Measurements from ENCODE around the gene UBE2S. TPM values are rescaled to one million over a fixed set of nuclear protein-coding genes. Genes with fewer than 3 reads are reported as not detected.

The UBE2S gene
- total and polyA plus RNA-seq, 8 donors: 26.5 to 71.2 (median 35.7) TPM

DNA sequence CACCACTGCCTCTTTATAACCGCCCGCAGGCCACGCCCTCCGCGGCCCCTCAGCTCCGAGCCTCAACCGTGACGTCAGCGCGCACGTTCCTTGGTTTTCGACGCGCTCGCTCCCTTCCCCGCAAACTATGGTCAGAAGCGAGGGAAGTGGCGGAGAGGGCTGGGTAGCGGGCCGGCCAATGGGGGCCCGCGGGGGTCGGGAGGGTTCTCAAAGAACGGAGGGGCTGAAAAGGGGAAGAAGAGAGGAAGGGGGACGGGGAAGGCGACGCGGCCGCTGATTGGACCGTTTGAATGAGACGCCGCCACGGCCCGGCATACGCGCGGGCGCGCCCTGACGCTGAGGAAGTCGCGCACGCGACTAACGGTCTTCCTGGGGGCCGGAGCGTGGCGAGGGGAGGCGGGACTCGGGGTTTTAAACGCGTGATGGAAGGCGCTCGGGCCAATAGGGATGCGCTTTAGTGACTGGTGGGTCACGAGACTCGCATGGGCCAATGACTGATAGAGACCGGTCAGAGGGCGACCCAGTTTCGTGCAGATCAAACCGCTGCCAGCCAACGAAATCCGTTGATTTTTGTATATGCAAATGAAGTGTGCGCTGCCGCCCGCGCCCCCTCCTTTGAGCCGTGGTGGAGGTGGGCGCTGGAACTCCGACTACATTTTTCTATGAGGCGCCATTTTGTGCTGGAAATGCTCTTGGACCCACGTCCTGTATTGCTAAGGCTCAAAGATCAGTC lies 378 bp upstream of the UBE2S start:
- Histone ChIP-seq H3K27me3 (no peaks in the 10 kb centered on the region), H3K4me1 (peaks cover 8 to 24% of the 10 kb centered on the region in 2 donors), H3K4me3 (peak overlapping the region; percentile 84 to 97), H3K27ac (peak overlapping the region; percentile 95 to 100), H3K36me3 (peaks cover 0 to 29% of the 10 kb centered on the region in 2 donors), H3K9me3 (no peaks in the 10 kb centered on the region)
- intact Hi-C loops (cut with DNase I): no loop called here
- peak; percentile 97 to 100 (median 98) for DNase-seq
- TF ChIP-seq, protein P1, sequence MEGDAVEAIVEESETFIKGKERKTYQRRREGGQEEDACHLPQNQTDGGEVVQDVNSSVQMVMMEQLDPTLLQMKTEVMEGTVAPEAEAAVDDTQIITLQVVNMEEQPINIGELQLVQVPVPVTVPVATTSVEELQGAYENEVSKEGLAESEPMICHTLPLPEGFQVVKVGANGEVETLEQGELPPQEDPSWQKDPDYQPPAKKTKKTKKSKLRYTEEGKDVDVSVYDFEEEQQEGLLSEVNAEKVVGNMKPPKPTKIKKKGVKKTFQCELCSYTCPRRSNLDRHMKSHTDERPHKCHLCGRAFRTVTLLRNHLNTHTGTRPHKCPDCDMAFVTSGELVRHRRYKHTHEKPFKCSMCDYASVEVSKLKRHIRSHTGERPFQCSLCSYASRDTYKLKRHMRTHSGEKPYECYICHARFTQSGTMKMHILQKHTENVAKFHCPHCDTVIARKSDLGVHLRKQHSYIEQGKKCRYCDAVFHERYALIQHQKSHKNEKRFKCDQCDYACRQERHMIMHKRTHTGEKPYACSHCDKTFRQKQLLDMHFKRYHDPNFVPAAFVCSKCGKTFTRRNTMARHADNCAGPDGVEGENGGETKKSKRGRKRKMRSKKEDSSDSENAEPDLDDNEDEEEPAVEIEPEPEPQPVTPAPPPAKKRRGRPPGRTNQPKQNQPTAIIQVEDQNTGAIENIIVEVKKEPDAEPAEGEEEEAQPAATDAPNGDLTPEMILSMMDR (IDR thresholded peaks at IDR 0.05): no peak
- peak; percentile 98 for ATAC-seq

DNA sequence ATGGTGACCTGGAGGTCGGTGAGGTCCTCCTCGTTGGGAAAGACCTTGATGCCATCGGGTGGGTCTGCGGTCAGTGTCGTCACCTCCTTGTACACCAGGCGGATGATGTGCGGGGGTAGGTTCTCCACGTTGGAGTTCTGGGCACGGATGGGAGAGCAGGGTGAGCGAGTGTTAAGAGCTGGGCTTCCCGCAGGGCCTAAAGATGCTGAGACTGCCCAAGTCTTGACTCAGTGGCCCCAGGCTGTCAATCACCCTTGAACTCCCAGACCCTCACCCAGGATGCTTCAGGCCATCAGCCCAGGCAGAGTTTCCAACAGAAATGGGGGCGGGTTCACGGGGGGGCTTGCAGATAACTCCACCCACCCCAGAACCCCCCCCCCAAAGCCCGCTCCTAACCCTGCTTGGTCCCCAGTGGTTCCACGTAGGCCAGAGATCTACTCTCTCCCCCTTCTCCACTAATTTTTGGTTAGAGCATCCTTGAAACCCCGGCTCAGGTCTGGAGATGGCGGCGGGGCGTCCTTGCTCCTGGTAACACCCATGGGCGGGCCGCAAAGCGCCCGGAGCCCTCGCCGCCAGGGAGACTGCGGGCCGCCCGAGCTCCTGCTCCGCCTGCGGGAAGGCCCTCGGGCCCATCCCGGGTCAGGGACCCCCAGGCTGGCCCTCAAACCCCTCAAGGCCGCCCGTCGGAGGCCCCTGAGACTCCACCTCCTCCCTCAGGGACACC lies 600 bp downstream of the UBE2S start:
- ATAC-seq (peak; percentile 5), DNase-seq (peak in 2 of 4 donors; percentile 47 to 88)
- Histone ChIP-seq H3K27me3 (no peaks in the 10 kb centered on the region), H3K4me3 (peak overlapping the region; percentile 84 to 97), H3K36me3 (peaks cover 0 to 39% of the 10 kb centered on the region in 2 donors), H3K9me3 (no peaks in the 10 kb centered on the region), H3K27ac (peak overlapping the region; percentile 95 to 100), H3K4me1 (peaks cover 8 to 24% of the 10 kb centered on the region in 2 donors)
- intact Hi-C loops (cut with DNase I): no loop called here
- TF ChIP-seq, protein P1 (IDR thresholded peaks at IDR 0.05): no peak

DNA sequence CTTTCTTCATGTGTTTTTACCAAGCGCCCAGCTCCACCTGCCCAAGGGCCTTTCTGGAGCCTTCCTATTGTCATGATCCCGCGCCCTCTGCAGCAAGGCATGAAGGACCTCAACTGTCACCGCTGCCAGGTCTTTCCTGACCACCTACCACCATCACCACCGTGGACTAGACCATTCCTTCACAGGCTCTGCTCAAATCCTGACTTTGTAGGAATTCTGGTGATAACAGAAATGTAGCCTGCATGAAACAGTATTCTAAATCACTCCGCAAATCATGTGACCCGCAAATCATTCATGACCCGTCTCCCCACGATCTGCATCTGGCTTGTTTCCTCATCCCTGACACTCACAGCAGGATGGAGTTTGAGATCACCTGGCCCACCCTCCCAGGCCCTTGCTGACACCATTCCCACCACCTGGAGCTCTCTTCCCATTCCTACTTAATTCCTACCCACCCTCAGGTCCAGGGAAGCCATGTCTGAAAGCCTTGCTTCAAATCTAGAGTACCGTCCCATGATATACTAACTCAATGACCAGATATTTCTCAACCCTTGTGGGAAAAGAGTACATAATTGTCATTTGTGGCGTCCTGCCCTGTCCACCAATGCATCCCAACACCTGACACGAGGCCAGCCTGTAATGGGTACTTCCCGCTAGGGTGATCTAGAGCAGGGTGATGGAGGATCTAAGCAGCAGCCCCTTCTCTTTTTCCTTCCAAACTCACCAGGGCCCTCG lies 1.3 kb downstream of the UBE2S start:
- H3K27me3 ChIP-seq: no peaks in the 10 kb centered on the region
- H3K4me1 ChIP-seq: peaks cover 8 to 24% of the 10 kb centered on the region in 2 donors
- H3K27ac ChIP-seq: no peak overlapping the region
- H3K36me3 ChIP-seq: peaks cover 0 to 46% of the 10 kb centered on the region in 2 donors
- no peaks in the 10 kb centered on the region for H3K9me3 ChIP-seq
- intact Hi-C loops (cut with DNase I): no loop called here
- ATAC-seq (no peak), DNase-seq (peak in 1 of 4 donors; percentile 2)
- TF ChIP-seq, protein P1 (IDR thresholded peaks at IDR 0.05): no peak
- H3K4me3 ChIP-seq: peak overlapping the region; percentile 84 to 97

DNA sequence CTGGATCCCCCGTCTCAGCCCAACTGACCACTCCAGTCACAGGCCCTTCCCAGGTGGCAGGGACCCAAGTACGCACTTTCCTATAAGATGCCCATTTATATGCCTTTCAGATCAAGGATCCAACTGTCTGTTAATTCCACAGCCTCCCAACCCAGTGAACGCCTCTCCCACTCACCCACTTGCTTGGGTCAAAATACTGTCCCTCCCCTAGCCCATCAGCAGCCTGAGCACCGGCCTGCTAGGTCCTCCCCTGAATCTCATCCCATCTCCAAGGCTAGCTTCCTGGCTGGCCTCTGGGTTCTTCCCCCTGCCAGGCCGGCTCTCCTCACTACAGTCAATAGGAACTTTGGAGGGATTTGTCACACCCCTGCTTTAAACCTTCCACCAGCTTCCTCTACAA lies 1.9 kb downstream of the UBE2S start:
- H3K27ac ChIP-seq: no peak overlapping the region
- DNase-seq (no peak), ATAC-seq (no peak)
- H3K9me3 ChIP-seq: no peaks in the 10 kb centered on the region
- no peak overlapping the region for H3K4me3 ChIP-seq
- TF ChIP-seq, protein P1 (IDR thresholded peaks at IDR 0.05): no peak
- H3K36me3 ChIP-seq: peaks cover 0 to 52% of the 10 kb centered on the region in 2 donors
- no peaks in the 10 kb centered on the region for H3K27me3 ChIP-seq
- peaks cover 8 to 24% of the 10 kb centered on the region in 2 donors for H3K4me1 ChIP-seq
- intact Hi-C loops (cut with DNase I): no loop called here
